Muscle of arm (tissue), 14 donors: Measurements from ENCODE around the gene SLC38A8. TPM values are rescaled to one million over a fixed set of nuclear protein-coding genes. Genes with fewer than 3 reads are reported as not detected.

ENCODE experiments used
- DNase-seq: peaks from one replicate; pipeline ENCODE4 v3.0.0-alpha.2; 2013
- long read RNA-seq, 11 donors: transcript quantifications; one replicate each; lab custom pipeline, GENCODE V29; 2026
- polyA plus RNA-seq, 12 donors: library from polyadenylated mRNA; unstranded; fragments of 120-200 nt; gene quantifications; one replicate each; pipeline ENCODE4 v1.2.1, GENCODE V29; 2013; ENCODE audit not compliant: insufficient read length in 12 of 12

Gene SLC38A8
- not detected for polyA plus RNA-seq
- long read RNA-seq, donor 1 = 0 reads
- long read RNA-seq, donor 2 = 0 reads
- long read RNA-seq, donor 3 = 0 reads
- long read RNA-seq, donor 4 = 0 reads
- long read RNA-seq, donor 5 = 0 reads
- long read RNA-seq, donor 6 = 0 reads
- long read RNA-seq, donor 7 = 0 reads
- long read RNA-seq, donor 8 = 0 reads
- long read RNA-seq, donor 9 = 0 reads
- long read RNA-seq, donor 10 = 0 reads
- long read RNA-seq, donor 11 = 0 reads

DNA sequence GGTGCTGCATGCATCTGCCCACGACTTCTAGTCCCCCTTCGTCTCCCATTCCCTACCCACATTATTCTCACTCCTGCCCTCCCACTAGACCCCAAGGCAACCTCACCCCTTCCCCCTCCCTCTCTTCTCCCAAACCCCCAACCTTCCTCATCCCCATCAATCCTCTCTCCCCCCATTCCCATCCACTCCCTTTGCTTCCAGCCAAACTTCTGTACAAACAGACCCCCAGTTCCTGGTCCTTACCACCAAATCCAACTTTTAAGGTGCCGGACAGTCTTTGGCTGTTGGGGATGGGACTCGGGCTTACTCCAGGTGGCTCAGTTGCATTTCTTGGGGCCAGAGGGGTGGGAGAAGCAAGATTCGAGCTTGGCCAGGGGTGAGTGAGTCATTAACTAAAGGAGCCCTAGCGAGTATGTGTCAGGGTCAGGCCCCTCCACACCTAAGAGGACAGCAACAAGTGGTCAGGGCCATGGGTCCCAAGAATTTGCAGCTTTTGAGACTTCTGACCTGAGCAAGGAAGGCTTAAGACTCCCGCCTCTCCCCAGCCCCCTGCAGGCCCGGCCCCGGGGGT lies at the start of gene SLC38A8:
Gene SLC38A8, minus strand, starts transcription at position 488 of the 571 bp plus-strand sequence. CDS start 638 bp downstream, outside the sequence.
- DNase-seq = no peak

DNA sequence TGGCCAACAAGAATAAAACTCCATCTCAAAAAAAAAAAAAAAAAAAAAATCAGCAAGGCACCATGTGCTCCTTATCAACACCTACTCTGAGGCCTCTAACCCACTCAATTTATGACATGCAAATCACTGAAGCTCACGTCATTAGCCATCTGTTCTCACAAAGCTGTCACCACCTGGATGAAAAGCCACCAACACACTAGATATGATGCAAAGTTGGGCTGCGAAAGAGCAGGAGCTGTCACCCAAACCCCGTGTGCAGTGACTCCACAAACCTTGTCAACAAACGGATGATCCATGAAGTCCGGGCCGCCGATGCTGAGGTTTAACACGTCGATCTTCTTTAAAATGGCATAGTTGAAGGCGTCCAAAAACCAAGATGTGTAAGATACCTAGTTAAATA lies 48.9 kb upstream of the SLC38A8 start:
- DNase-seq = no peak

DNA sequence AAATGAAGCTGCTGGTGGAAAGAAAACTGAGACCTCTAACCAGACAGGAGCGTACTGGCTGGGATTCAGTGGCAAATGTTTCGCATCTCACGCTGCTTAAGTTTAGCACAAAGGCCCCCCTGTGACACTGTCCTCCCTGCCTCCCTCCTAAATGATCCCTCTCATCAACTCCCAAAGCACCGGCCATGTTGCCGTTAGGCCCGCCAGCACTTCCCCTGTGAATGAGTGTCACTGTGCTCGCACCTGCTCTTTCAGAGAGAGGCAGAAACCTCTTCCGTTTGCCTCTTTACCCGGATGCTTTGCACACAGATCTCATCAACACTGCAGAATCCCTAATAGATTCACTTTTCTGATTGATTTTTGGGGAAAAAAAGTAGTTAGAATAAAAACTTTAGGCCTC lies 47.6 kb upstream of the SLC38A8 start:
- DNase-seq = no peak

DNA sequence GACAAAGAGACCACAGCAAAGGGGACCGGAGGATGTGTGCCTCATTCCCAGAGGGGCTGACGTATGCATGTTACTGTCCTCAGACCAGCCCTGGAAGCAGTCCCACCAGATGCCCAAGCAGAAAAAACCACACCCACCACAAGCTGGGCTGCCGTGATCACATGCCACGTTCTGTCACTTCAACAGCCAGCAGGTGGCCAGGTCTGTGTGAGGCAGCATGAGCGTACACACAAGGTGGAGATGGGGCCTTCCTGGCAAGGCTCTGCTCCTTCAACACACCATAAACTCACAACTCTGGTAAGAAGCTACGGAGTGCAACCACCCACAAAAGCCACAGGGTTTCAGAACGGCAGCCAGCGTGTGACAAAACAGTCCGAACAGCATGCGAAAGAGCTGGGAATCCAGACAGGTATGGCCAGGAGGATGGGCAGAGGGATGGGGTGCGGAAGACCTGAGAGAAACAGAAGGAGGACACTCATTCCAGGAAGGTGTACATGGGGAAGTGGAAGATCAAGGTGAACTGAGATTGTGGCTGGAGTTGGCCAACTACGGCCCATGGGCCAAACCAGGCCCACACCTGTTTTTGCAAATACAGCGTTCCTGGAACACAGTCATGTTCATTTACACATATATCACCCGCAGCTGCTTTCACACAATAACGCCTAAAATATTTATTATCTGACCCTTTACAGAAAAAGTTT lies 46.2 kb upstream of the SLC38A8 start:
- no peak for DNase-seq

DNA sequence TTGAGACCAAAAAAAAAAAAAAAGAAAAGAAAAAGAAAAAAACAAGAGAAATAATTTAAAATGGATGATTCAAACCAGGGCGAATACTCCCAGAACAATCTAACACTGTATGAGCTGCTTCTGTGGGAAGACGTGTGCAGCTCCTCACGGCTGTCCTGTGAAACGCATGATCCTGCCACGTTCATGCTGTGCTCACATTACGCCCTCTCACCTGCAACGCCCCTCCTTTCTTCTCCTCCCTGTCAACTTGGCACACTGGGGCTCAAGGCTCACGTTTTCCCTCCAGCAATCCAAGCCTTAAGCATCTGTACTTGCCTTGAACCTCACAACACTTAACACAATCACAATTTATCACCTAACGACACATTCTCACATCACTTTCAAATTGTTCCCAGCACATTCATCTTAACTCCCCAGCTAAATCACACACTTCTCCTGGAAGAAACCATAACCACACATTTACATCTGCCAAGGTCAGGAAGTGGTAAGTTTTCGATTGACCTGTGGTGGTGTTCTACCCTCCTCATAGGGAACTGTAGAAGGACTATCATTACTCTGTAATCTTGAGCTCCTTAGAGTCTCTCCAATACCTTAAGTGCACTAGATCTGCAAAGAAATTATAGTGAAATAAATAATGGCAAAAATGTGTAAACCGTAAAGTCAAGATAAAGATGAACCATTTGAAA lies 45.0 kb upstream of the SLC38A8 start:
- no peak for DNase-seq

DNA sequence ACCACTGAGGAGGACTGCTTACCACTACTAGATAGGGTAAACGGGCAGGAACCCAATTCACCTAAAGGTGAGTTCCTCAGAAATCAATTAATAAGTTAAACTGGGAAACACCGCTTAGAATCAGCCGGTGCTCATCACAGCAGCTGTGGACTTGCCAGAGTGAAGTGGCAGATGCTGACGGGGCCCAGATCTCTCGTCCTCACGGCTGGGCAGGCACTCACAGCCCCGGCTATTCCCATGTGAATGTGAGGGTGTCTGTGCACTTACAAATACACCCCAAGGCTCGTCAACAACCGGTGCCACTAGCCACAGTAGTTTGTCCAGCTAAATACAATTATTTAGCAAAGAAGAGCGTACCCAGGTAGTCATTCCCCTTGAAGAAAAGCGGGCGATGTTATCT lies 44.4 kb upstream of the SLC38A8 start:
- no peak for DNase-seq

DNA sequence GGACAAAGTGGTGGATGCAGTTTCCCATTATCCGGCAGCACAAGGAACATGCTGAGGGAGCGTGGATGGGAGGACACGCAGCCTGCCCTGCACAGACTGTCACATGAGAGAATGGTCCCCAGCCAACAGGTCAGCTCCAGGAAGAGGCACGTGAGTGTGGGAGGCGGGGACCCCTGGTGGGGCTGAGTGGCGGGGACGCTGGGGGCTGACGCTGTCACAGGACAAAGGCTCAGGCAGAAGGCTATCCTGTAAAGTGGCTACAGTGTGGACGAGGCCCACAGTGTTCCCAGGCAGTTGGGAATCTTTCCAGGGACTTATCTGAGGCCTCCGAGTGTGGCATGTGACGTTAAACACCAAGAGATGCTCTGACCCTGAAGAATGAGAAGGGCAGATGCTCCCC lies 43.7 kb upstream of the SLC38A8 start:
- no peak for DNase-seq

DNA sequence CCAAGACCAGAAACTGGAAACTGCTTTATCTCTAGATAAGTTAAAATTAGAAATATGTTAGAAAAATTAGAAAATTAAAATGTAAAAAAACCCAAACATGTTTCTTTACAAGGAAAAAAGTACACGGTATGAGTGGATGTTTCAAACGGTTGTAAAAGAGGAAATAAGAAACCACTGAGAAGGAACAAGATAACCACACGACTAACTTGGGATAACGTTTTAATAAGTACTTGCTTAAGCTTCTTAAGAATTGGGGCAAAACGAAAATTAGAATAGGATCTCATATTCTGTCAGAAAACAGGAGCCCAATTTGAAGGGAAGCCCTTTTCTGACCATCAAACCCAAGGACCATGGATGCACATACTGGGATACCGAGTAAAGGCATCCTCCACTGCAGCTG lies 43.2 kb upstream of the SLC38A8 start:
- DNase-seq = no peak

DNA sequence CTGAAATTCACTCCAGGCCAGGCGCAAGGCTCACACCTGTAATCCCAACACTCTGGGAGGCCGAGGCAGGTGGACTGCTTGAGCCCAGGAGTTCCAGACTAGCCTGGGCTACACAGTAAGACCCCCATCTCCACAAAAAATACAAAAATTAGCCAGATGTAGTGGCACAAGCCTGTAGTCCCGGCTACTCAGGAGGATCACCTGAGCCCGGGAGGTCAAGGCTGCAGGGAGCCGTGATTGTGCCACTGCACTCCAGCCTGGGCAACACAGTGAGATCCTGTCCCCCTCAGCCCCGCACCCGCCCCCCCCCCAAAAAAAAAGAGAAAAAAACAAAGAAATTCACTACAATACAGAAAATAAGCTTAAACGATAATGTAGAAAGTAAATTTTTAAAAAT lies 42.7 kb upstream of the SLC38A8 start:
- no peak for DNase-seq

DNA sequence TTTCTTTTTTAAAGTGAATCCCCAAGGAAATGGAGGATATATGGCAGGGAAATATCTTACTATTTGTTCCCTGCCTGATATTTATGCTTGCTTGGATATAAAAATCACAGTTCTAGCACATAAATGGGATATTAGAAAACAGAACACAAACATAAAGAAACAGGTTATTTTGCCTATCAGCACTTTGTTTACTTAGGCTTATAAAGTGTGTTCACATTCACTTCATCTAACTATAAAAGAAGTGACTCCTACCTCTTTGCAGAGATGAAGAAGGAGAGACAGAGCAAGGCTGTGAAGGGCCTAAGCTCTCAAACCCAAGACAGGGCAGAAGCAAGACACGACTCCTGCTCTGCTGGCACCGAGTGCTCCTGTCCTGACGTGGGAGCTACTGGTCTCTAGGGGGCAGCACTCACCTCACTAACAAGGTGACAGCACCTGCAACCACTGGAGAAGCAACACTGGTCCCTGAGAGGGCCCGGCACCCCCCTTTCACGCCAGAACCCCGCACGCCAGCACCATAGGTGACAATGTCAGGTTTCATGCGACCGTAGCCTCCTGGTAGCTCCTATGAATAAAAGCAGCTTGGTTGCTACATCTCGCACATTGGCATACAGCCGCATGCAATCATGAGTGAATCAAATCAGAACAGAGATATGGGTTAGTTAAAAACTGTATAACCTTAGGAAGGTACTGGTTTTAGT lies 42.1 kb upstream of the SLC38A8 start:
- peak; percentile 23 for DNase-seq

DNA sequence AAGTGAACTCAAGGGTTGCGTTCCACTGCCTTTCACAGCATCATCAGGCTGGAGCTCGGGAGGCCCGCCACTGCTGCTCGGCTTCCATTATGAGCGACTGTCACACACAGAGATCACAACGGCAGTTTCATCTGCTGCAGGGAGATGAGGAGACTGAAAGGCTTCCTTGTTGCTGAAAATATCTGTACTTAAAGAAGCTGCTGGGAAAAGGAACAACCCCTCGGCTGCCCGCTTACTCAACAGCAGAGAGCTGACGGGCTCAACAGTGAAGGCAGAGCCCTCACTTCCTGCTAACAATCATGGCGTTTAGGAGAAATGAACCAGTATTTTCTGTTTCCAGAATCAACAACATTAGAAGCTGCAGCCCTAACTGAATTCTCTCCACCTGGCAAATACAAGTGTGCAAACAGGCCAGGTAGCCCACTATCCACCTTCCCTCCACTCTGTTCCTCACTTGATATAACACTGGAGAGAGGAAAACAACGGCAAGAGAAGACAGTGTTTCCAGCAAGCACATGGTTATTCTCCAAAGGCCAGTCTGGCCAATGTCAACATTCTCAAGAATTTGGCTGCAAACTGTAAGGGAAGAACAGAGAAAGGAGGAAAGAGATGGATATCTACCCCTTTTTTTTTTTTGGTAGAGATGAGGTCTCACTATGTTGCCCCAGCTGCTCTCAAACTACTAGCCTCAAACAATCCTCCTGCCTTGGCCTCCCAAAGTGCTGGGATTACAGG lies 40.4 kb upstream of the SLC38A8 start:
- no peak for DNase-seq

DNA sequence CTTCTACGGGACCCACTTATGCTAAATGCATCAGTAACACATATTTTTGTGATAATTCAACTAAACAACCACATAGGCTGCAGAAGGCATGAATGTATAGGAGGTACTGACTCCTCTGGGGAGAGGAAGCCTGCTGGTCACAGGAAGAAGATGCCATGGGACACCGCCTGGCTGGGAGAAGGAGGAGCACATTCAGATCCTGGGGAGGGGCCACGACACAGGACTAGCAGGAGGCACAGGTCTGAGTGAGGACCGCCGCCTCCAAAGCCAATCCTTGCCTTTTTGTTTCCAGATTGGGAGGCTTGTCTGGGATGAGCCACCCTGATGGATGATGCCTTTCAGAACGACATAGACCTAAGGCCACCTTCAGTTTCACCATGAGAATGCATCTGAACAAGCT lies 39.5 kb upstream of the SLC38A8 start:
- no peak for DNase-seq

DNA sequence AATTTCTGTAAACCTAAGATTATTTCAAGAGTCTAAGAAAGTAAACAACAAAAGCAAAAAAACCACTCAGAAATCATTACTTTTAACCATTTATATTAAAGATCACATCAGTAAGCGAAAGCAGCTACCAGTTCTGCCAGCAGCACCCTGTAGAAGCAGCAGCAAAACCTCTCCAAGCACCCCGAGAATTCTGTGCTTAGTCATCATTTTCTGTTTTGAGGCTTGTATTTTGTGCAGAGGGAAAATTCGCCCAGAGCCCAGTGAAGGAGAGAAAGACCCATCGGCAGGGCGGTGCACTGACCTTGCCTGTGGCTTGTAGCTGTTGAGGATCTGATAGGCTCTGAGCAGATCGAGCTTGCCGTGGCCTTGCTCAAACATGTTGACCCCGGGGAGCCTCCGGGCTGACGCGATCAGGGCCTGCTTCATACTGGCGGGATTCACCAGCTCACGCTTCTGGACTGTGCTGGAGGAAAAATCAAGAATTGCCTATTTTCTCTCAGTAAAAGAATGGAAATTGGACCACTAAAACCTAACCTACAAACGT lies 38.9 kb upstream of the SLC38A8 start:
- DNase-seq = no peak

DNA sequence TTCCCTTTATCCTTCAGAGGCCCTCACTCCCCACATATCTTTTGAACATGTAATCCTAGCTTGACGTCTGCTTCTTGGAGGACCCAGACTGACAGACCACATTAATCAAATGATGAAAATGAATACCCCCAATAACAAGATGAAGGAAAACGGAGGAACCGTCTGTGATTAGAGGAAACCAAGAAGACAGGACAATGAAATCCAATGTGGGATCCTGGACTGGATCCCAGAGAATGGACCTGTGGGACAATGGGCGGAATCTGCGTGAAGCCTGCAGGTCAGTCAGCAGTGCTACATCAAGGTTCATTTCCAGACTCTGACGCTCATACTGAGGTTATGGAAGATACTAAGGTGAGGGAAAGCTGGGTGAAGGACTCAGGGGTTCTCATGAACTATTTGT lies 38.2 kb upstream of the SLC38A8 start:
- DNase-seq = no peak

DNA sequence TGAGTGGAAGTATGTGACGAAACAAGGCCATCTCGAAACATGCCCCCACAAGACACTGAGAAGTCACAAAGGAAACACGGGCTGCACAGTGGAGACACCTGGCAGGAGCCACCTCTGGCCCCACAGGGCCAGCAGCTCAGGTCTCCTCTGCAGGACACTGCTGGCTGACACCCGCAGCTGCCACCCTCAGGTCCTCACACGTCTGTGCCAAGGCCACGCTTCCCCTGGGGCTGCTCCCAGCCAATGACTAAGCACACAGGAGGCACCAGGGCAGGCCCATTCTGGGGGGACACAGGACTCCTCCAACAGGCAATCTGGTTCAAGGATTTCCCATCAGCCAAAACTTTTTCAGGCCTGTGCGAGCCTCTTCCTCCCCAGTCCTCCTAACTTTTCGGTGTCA lies 37.8 kb upstream of the SLC38A8 start:
- no peak for DNase-seq

DNA sequence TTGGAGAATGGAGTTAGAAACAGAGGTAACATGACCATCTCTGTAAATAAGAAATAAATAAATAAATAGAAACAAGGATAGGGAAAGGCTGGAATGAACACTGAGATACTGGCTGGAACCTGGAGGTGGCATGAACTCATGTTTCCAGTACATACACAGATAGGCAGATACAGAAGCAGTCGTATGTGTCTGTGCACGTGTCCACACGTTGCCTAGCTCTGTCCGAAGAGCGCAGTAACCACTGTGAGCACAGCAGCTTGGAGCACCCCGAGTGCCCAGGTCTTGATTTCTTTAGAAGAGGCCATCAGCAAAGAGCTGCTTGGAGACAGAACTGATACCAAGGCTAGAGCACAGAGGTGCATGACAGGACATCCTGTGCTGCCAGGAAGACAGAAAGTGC lies 37.1 kb upstream of the SLC38A8 start:
- DNase-seq = no peak

DNA sequence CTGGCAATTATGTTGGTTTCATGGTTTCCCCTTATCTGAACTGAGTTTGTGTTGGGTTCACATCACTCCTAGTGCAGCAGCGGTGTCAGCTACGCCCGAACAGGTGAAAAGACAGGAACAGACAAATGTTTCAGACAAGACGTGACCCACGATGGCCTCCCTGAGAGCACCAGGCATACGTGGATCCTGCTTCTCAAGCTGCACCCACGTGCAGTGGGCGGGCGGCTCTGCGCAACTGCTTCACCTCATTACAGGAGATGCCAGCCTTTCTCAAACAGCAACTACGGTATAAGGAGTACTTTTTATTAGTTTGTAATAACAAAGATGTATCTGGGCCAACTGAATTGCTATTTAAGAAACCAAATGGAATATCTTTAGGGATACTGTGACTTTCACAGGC lies 32.8 kb upstream of the SLC38A8 start:
- no peak for DNase-seq

DNA sequence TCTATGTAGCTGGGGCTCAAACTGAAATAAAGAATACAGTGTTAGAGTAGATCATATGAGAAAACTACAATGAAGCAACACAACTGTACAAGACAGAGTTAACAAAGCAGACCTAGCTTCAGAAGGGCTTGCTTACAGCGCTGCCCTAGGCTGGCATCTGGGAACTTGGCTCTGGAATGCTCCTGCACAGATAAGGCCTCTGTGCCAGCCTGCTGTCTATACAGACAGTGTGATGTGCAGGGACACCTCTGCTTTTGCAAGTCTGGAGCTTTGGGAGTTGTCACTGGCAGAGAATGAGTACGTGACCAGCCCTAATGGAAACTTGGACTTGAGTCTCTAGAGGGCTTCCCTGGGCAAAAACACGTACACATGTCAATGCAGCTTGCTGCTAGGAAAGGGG lies 32.1 kb upstream of the SLC38A8 start:
- DNase-seq = no peak

DNA sequence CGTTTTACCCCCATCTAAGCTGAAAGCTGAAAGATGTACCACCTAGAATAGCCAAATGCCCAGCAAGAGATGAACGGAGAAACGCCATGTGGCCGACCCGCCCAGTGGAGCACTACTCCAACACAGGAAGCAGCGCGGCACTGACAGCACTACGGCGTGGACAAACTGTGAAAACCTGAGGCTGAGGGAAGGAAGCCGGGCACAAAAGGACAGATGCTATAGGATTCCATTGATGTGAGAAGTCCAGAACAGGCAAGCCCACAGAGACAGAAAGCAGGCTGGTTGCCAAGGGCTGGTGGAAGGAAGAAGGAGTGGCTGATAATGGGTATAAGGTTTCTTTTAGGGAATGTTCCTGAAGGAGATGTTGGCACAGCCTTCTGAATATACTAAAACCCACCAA lies 29.4 kb upstream of the SLC38A8 start:
- DNase-seq = no peak

DNA sequence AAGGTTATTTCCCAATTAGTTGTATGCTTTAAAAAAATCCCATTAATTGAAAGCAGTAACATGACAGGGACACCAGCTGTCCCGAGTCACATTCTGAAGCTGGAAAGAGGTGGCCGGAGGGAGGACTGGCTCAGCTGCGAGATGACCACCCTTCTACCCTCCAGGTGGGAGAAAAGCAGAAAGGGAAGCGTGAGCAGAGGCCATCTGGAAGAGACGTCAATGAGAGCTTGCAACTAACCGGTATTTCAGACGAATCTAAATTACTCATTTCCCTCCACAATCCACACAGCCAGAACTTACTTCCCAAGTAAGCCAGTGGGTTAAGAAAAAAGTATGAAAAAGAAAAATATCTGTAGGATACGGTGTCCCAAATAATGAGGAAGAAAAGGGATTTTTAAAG lies 28.5 kb upstream of the SLC38A8 start:
- DNase-seq = no peak

DNA sequence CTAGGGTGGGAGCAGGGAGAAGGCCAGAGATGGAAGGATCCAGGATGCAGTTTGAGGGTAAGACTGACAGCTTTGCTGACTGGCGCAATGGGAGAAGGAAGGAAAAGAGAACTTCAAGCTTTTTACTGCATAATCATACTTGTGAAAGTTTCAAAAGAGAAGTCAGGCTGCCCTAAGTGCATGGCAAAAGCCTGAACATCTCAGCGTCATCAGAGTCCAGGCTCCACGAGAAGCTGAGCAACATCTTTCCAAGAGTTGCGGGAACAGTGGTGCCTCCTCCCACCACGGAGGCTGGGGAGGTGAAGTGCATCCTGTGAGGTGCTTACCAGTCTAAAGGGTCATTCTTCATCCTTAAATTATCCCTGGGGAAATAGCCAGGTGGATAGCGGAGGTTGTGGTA lies 26.9 kb upstream of the SLC38A8 start:
- DNase-seq = no peak
